Neural cell (in vitro differentiated cells): ENCODE data around the gene SUN5. TPM values are rescaled to one million over a fixed set of nuclear protein-coding genes. Genes with fewer than 3 reads are reported as not detected.

Experiments used
- H2AFZ ChIP-seq: fragments of 200-600, 300-800 bp; sonication (generic), shearing (Covaris generic); 2 replicates; pipeline ENCODE4 v1.6.0; 2014; ENCODE audit warnings: low read depth, mild to moderate bottlenecking, antibody characterized with exemption, low read length, moderate library complexity
- H3F3A ChIP-seq: fragments of 200-600 bp; shearing (Covaris generic); 2 replicates; pipeline ENCODE4 v1.6.1; 2016; ENCODE audit warnings: mild to moderate bottlenecking, moderate library complexity, mixed read lengths, antibody characterized with exemption, low read length; ENCODE audit not compliant: insufficient read depth, poor library complexity, severe bottlenecking
- H3K27ac ChIP-seq: fragments of 200-600, 300-800 bp; sonication (generic), shearing (Covaris generic); 2 replicates; pipeline ENCODE4 v1.5.1; 2014; ENCODE audit warnings: mild to moderate bottlenecking, low read length, moderate library complexity
- H3K27me3 ChIP-seq: fragments of 300-800, 200-600 bp; sonication (generic), shearing (Covaris generic); 2 replicates; pipeline ENCODE4 v1.6.0; 2014; ENCODE audit warnings: mild to moderate bottlenecking, low read depth, low read length, moderate library complexity; ENCODE audit not compliant: insufficient read depth
- H3K36me3 ChIP-seq: fragments of 300-800, 200-600 bp; sonication (generic), shearing (Covaris generic); 2 replicates; pipeline ENCODE4 v1.5.1; 2014; ENCODE audit warnings: mild to moderate bottlenecking, antibody characterized with exemption, low read length, moderate library complexity; ENCODE audit not compliant: insufficient read depth
- H3K4me2 ChIP-seq: fragments of 300-800, 200-600 bp; sonication (generic), shearing (Covaris generic); 2 replicates; pipeline ENCODE4 v1.6.0; 2014; ENCODE audit warnings: mild to moderate bottlenecking, low read length
- H3K4me3 ChIP-seq: fragments of 300-800, 200-600 bp; sonication (generic), shearing (Covaris generic); 2 replicates; pipeline ENCODE4 v1.5.1; 2014; ENCODE audit warnings: mild to moderate bottlenecking, low read length, moderate library complexity
- H3K79me2 ChIP-seq: fragments of 200-600 bp; shearing (Covaris generic); replicated peaks from 2 replicates; pipeline ENCODE4 v1.6.0; 2014; ENCODE audit warnings: mild to moderate bottlenecking, low read length, moderate library complexity; ENCODE audit not compliant: insufficient read depth
- H3K9ac ChIP-seq: fragments of 300-800, 200-600 bp; sonication (generic), shearing (Covaris generic); 2 replicates; pipeline ENCODE4 v1.6.1; 2016; ENCODE audit warnings: mild to moderate bottlenecking, low read length, mixed read lengths
- H3K9me2 ChIP-seq: fragments of 200-600 bp; shearing (Covaris generic); 2 replicates; pipeline ENCODE4 v1.6.1; 2016; ENCODE audit warnings: mild to moderate bottlenecking, low read length, mixed read lengths; ENCODE audit not compliant: insufficient read depth
- H3K9me3 ChIP-seq: fragments of 200-600, 300-800 bp; sonication (generic), shearing (Covaris generic); 2 replicates; pipeline ENCODE4 v1.6.1; 2016; ENCODE audit warnings: mild to moderate bottlenecking, mixed run types, low read length, moderate library complexity, mixed read lengths
- H4K20me1 ChIP-seq: fragments of 200-600 bp; shearing (Covaris generic); 2 replicates; pipeline ENCODE4 v1.6.1; 2016; ENCODE audit warnings: mild to moderate bottlenecking, mixed run types; ENCODE audit not compliant: insufficient read depth
- CTCF ChIP-seq: fragments of 450-650 bp; IDR thresholded peaks from 2 replicates; pipeline ENCODE4 v1.5.1; 2014; ENCODE audit warnings: antibody characterized with exemption, mild to moderate bottlenecking, moderate library complexity; ENCODE audit not compliant: poor library complexity, severe bottlenecking
- EP300 ChIP-seq: fragments of 450-650 bp; conservative IDR thresholded peaks from 2 replicates; pipeline ENCODE4 v1.6.1; 2014; ENCODE audit warnings: antibody characterized with exemption, mild to moderate bottlenecking, moderate library complexity; ENCODE audit not compliant: poor library complexity, severe bottlenecking
- EZH2 ChIP-seq: fragments of 200-600, 300-800 bp; shearing (Covaris generic), sonication (generic); IDR thresholded peaks from 2 replicates; pipeline ENCODE4 v1.6.1; 2014; ENCODE audit warnings: antibody characterized with exemption, low read length, borderline replicate concordance, mild to moderate bottlenecking; ENCODE audit not compliant: insufficient read depth, poor library complexity, severe bottlenecking
- MXI1 ChIP-seq: fragments of 450-650 bp; conservative IDR thresholded peaks from 2 replicates; pipeline ENCODE4 v1.6.1; 2014; ENCODE audit warnings: antibody characterized with exemption, mild to moderate bottlenecking; ENCODE audit not compliant: poor library complexity, severe bottlenecking
- POLR2AphosphoS5 ChIP-seq: IDR thresholded peaks from 2 replicates; pipeline ENCODE4 v1.6.1; 2012
- RAD21 ChIP-seq: fragments of 450-650 bp; conservative IDR thresholded peaks from 2 replicates; pipeline ENCODE4 v1.6.1; 2014; ENCODE audit warnings: antibody characterized with exemption, mild to moderate bottlenecking, moderate library complexity
- SMC3 ChIP-seq: fragments of 450-650 bp; conservative IDR thresholded peaks from 2 replicates; pipeline ENCODE4 v1.6.1; 2014; ENCODE audit warnings: antibody characterized with exemption, mild to moderate bottlenecking, moderate library complexity; ENCODE audit not compliant: poor library complexity
- TAF1 ChIP-seq: IDR thresholded peaks from 2 replicates; pipeline ENCODE4 v1.6.1; 2012; ENCODE audit warnings: low read depth
- polyA plus RNA-seq: library from polyadenylated mRNA; depleted of rRNA; stranded (reverse); fragments of >200 nt; gene quantifications from 2 replicates; pipeline ENCODE4 v1.2.3, GENCODE V29; 2014
- TF ChIP-seq, protein P1 (sequence below): IDR thresholded peaks from 2 replicates; pipeline ENCODE4 v1.6.1; 2012; ENCODE audit warnings: borderline replicate concordance

Gene SUN5
- polyA plus RNA-seq, 1 donor from 2014 or later = not detected

DNA sequence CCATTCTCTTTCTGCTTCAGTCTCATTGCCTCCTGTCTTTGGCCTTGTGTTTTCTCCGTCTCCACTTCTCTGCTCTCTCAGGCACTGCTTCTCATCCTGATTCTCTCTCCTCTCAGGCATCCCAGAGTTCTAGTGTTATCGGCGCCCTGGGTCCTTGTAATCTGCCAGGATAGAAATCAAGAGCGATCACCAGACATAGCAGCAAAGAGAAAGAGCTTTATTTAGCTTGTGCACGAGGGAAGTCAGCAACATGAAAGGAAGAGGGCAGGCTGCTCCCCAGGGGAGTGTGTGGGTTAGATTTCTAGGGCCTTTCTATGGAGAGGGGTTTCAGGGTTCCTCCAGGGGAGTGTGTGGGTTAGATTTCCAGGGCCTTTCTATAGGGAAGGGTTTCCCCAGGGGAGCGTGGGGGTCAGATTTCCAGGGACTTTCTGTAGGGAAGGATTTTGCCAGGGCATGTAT, 32.5 kb downstream of the SUN5 start:
- no peaks in the 10 kb centered on the region for H3F3A ChIP-seq
- no peak overlapping the region for H3K4me2 ChIP-seq
- H3K4me3 ChIP-seq = no peak overlapping the region
- TF ChIP-seq, protein P1, sequence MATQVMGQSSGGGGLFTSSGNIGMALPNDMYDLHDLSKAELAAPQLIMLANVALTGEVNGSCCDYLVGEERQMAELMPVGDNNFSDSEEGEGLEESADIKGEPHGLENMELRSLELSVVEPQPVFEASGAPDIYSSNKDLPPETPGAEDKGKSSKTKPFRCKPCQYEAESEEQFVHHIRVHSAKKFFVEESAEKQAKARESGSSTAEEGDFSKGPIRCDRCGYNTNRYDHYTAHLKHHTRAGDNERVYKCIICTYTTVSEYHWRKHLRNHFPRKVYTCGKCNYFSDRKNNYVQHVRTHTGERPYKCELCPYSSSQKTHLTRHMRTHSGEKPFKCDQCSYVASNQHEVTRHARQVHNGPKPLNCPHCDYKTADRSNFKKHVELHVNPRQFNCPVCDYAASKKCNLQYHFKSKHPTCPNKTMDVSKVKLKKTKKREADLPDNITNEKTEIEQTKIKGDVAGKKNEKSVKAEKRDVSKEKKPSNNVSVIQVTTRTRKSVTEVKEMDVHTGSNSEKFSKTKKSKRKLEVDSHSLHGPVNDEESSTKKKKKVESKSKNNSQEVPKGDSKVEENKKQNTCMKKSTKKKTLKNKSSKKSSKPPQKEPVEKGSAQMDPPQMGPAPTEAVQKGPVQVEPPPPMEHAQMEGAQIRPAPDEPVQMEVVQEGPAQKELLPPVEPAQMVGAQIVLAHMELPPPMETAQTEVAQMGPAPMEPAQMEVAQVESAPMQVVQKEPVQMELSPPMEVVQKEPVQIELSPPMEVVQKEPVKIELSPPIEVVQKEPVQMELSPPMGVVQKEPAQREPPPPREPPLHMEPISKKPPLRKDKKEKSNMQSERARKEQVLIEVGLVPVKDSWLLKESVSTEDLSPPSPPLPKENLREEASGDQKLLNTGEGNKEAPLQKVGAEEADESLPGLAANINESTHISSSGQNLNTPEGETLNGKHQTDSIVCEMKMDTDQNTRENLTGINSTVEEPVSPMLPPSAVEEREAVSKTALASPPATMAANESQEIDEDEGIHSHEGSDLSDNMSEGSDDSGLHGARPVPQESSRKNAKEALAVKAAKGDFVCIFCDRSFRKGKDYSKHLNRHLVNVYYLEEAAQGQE = no peak
- no peak for TF ChIP-seq EP300
- no peak for TF ChIP-seq POLR2AphosphoS5
- no peak for TF ChIP-seq SMC3
- TF ChIP-seq RAD21 = no peak
- TF ChIP-seq TAF1 = no peak
- no peak for TF ChIP-seq CTCF
- TF ChIP-seq EZH2 = no peak
- no peak for TF ChIP-seq MXI1
- H4K20me1 ChIP-seq = no peaks in the 10 kb centered on the region
- no peak overlapping the region for H3K27ac ChIP-seq
- H3K27me3 ChIP-seq = no peaks in the 10 kb centered on the region
- H3K9ac ChIP-seq = no peak overlapping the region
- no peaks in the 10 kb centered on the region for H3K36me3 ChIP-seq
- no peaks in the 10 kb centered on the region for H3K9me2 ChIP-seq
- H2AFZ ChIP-seq = no peak overlapping the region
- no peaks in the 10 kb centered on the region for H3K9me3 ChIP-seq
- no peaks in the 10 kb centered on the region for H3K79me2 ChIP-seq

DNA sequence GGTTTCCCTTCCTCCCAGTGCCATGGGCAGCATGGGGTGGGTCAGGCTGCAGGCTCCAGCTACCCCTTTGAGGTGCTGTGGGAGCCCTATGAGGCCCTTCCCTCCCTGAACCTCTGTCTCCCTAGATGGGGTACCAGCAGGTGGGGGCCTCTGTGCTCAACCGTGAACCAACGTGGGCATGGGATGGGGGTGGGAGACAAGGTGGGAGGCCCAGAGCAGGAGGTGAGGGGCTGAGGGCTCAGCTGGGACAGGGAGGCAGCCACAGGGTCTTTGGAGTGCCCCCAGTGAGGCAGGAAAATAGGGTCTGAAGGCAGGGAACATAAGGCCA, 33.3 kb downstream of the SUN5 start:
- Histone ChIP-seq H3K9me3 (no peaks in the 10 kb centered on the region), H3K4me3 (no peak overlapping the region), H2AFZ (no peak overlapping the region), H4K20me1 (no peaks in the 10 kb centered on the region), H3K4me2 (no peak overlapping the region), H3F3A (no peaks in the 10 kb centered on the region), H3K27ac (no peak overlapping the region), H3K36me3 (no peaks in the 10 kb centered on the region), H3K9ac (no peak overlapping the region), H3K27me3 (no peaks in the 10 kb centered on the region), H3K9me2 (no peaks in the 10 kb centered on the region), H3K79me2 (no peaks in the 10 kb centered on the region)
- TF ChIP-seq CTCF (no peak), EZH2 (no peak), TAF1 (no peak), EP300 (no peak), RAD21 (no peak), SMC3 (no peak), MXI1 (no peak), POLR2AphosphoS5 (no peak)
- TF ChIP-seq, protein P1 = no peak
